HG02571 (cell line): Measurements from ENCODE around the gene PRUNE2.
A peak's percentile ranks its signal among the peaks of the same experiment; 100 is the strongest.

Experiments
- ATAC-seq: cut with Tn5 transposase; IDR thresholded peaks from one replicate; pipeline ENCODE4 v1.9.1; 2021; ENCODE audit warnings: mild to moderate bottlenecking, moderate library complexity; ENCODE audit not compliant: unreplicated experiment

Gene PRUNE2

GRCh38 chr9:76634356-76635054 lies 271.4 kb downstream of the PRUNE2 start:
- no peak for ATAC-seq

- no peak for ATAC-seq
Observed at GRCh38 chr9:76630916-76631315, 275.0 kb downstream of the PRUNE2 start.

- ATAC-seq, result no peak
Observed at GRCh38 chr9:76629205-76629990, 276.5 kb downstream of the PRUNE2 start.

- ATAC-seq, result no peak
Observed at GRCh38 chr9:76628155-76628554, 277.8 kb downstream of the PRUNE2 start.

- no peak for ATAC-seq
Observed at GRCh38 chr9:76626980-76627379, 278.9 kb downstream of the PRUNE2 start.

- no peak for ATAC-seq
Observed at GRCh38 chr9:76626141-76626540, 279.8 kb downstream of the PRUNE2 start.

GRCh38 chr9:76624391-76625048 lies 281.4 kb downstream of the PRUNE2 start:
- ATAC-seq, result peak; percentile 99

- ATAC-seq, result no peak
Observed at GRCh38 chr9:76620996-76621395, 284.9 kb downstream of the PRUNE2 start.

GRCh38 chr9:76620581-76620980 lies 285.3 kb downstream of the PRUNE2 start:
- no peak for ATAC-seq

- no peak for ATAC-seq
Observed at GRCh38 chr9:76619640-76620039, 286.3 kb downstream of the PRUNE2 start.

GRCh38 chr9:76619197-76619596 lies 286.7 kb downstream of the PRUNE2 start:
- ATAC-seq, result no peak

- ATAC-seq, result no peak
Observed at GRCh38 chr9:76618762-76619161, 287.2 kb downstream of the PRUNE2 start.

- ATAC-seq, result no peak
Observed at GRCh38 chr9:76617497-76618175, 288.3 kb downstream of the PRUNE2 start.

- ATAC-seq, result no peak
Observed at GRCh38 chr9:76616780-76617179, 289.1 kb downstream of the PRUNE2 start.

GRCh38 chr9:76615177-76615603 lies 290.7 kb downstream of the PRUNE2 start:
- no peak for ATAC-seq

GRCh38 chr9:76613974-76614373 lies 291.9 kb downstream of the PRUNE2 start:
- no peak for ATAC-seq

- no peak for ATAC-seq
Observed at GRCh38 chr9:76613150-76613781, 292.6 kb downstream of the PRUNE2 start.

- no peak for ATAC-seq
Observed at GRCh38 chr9:76610011-76610352, 295.9 kb downstream of the PRUNE2 start.

- no peak for ATAC-seq
Observed at GRCh38 chr9:76609285-76610010, 296.5 kb downstream of the PRUNE2 start.

GRCh38 chr9:76608575-76609273 lies 297.2 kb downstream of the PRUNE2 start:
- ATAC-seq, result no peak
